Measurements from ENCODE around the gene NXPE2. TPM values are rescaled to one million over a fixed set of nuclear protein-coding genes. Genes with fewer than 3 reads are reported as not detected.

NXPE2 gene
- total RNA-seq, 1 experiment from 2014 or later: 0.11 TPM

GRCh38 chr11:114668109-114668508 lies 10.2 kb upstream of the NXPE2 start:
- Histone ChIP-seq H3K4me1 (ENCODE audit: insufficient read depth, low read length) (no peaks in the 10 kb centered on the region), H4K5ac (ENCODE audit: insufficient read length, low read depth, low read length) (no peak overlapping the region), H3K14ac (ENCODE audit: insufficient read depth, low read length) (no peak overlapping the region), H3K56ac (ENCODE audit: insufficient read length, low read depth, low read length) (no peak overlapping the region), H3T11ph (ENCODE audit: low read length) (no peak overlapping the region), H2AK5ac (ENCODE audit: insufficient read length, low read length) (no peak overlapping the region), H2BK5ac (ENCODE audit: insufficient read length, low read length) (no peak overlapping the region), H3K79me2 (ENCODE audit: insufficient read depth, low read length) (no peaks in the 10 kb centered on the region), H2BK15ac (ENCODE audit: low read depth, low read length) (no peak overlapping the region), H3K23ac (ENCODE audit: insufficient read length, low read depth, low read length) (no peak overlapping the region), H3K9me3 (ENCODE audit: control insufficient read depth, low read depth, low read length) (no peaks in the 10 kb centered on the region), H3K4me2 (ENCODE audit: insufficient read depth, insufficient read length, low read length) (no peak overlapping the region), H4K8ac (replicated peaks; ENCODE audit: insufficient read length, low read depth, low read length) (no peak overlapping the region), H3K79me1 (ENCODE audit: insufficient read depth, low read depth, low read length, poor library complexity, severe bottlenecking) (no peaks in the 10 kb centered on the region), H2BK12ac (ENCODE audit: insufficient read length, low read depth, low read length) (no peak overlapping the region), H3K27me3 (ENCODE audit: insufficient read depth, low read length) (no peaks in the 10 kb centered on the region), H4K20me1 (ENCODE audit: control insufficient read depth, insufficient read depth, insufficient read length) (no peaks in the 10 kb centered on the region), H2BK120ac (ENCODE audit: low read depth, low read length, poor library complexity, severe bottlenecking) (no peak overlapping the region), H3K9ac (ENCODE audit: extremely low read depth, insufficient read length, low read length) (no peak overlapping the region), H3K23me2 (ENCODE audit: insufficient read length, low read depth, low read length, poor library complexity, severe bottlenecking) (no peaks in the 10 kb centered on the region), H2AFZ (ENCODE audit: low read length) (no peak overlapping the region), H3K27ac (ENCODE audit: insufficient read length, low read depth, low read length) (no peak overlapping the region), H2BK20ac (ENCODE audit: low read depth, low read length, poor library complexity, severe bottlenecking) (no peak overlapping the region), H3K18ac (ENCODE audit: insufficient read length, low read depth, low read length) (no peak overlapping the region), H4K91ac (ENCODE audit: insufficient read length, low read depth, low read length) (no peak overlapping the region), H3K4ac (ENCODE audit: low read depth, low read length) (no peak overlapping the region)
- Mint-ChIP-seq H3K27me3 (ENCODE audit: low read depth) (no peaks in the 10 kb centered on the region; the same call in 1 of the 2 replicates), H3K27ac (no peak overlapping the region), H3K9me3 (peaks cover 12 to 14% of the 10 kb centered on the region in 2 experiments), H3K4me3 (no peak overlapping the region), H3K4me1 (no peaks in the 10 kb centered on the region), H3K36me3 (ENCODE audit: insufficient read depth in 1 of 3, low read depth in 3 of 3) (peaks cover 0 to 4% (median 0%) of the 10 kb centered on the region in 3 experiments; a peak in 1 of 7 replicates)
- TF ChIP-seq CTCF (conservative IDR thresholded peaks at IDR 0.05): no peak
- no peak for DNase-seq

Data from H9 (cell line).